Panc1 (cell line): ENCODE data around the gene RNF182. TPM values are rescaled to one million over a fixed set of nuclear protein-coding genes. Genes with fewer than 3 reads are reported as not detected.

Source experiments
- ATAC-seq: fragments of 200-7000 bp; cut with Tn5 transposase; 2 replicates; pipeline ENCODE4 v1.9.1; 2020; ENCODE audit warnings: mild to moderate bottlenecking, moderate library complexity
- BruUV-seq: library from RNA; stranded (reverse); fragments of 400-500 nt; replicated peaks from 2 replicates; lab custom pipeline; 2021; lab: Mats Ljungman, UMichigan
- CTCF ChIA-PET: fragments of 300-600 bp; sonication (Branson Sonifier 250); formaldehyde crosslinking; loops from one replicate; lab custom pipeline; 2022; ENCODE audit warnings: antibody characterized with exemption; lab: Charles Lee
- POLR2A ChIA-PET: fragments of 300-600 bp; sonication (Branson Sonifier 250); formaldehyde crosslinking; loops from one replicate; lab custom pipeline; 2022; ENCODE audit warnings: antibody characterized with exemption; lab: Charles Lee
- DNase-seq: peaks from one replicate; pipeline ENCODE4 v3.0.0-alpha.2; 2010; ENCODE audit warnings: low read depth, low spot score
- H3K27ac ChIP-seq: 2 replicates; pipeline ENCODE4 v1.5.1; 2011; ENCODE audit warnings: mild to moderate bottlenecking, low read length, inconsistent platforms
- H3K27me3 ChIP-seq: fragments of 200-500 bp; sonication (Bioruptor generic); 2 replicates; pipeline ENCODE4 v1.6.0; 2014; ENCODE audit warnings: low read length, inconsistent platforms; ENCODE audit not compliant: control insufficient read depth, insufficient read depth
- H3K36me3 ChIP-seq: fragments of 200-500 bp; sonication (Bioruptor generic); 2 replicates; pipeline ENCODE4 v1.5.1; 2014; ENCODE audit warnings: inconsistent platforms, mild to moderate bottlenecking, low read length, moderate library complexity; ENCODE audit not compliant: control insufficient read depth, insufficient read depth
- H3K4me1 ChIP-seq: 2 replicates; pipeline ENCODE4 v1.5.1; 2011; ENCODE audit warnings: inconsistent platforms, mild to moderate bottlenecking, low read length, moderate library complexity; ENCODE audit not compliant: control insufficient read depth, insufficient read depth
- H3K4me3 ChIP-seq, 2 experiments: 2 replicates each; pipeline ENCODE4 v1.5.1; 2011 to 2012; ENCODE audit warnings: low read depth in 2 of 2, low read length in 2 of 2, mild to moderate bottlenecking in 2 of 2, inconsistent platforms in 1 of 2, moderate library complexity in 1 of 2
- H3K9me3 ChIP-seq: fragments of 200-500 bp; sonication (Bioruptor generic); 2 replicates; pipeline ENCODE4 v1.5.1; 2014; ENCODE audit warnings: low read depth, mild to moderate bottlenecking, inconsistent platforms, low read length, moderate library complexity; ENCODE audit not compliant: control insufficient read depth, insufficient read depth
- POLR2AphosphoS5 ChIP-seq: IDR thresholded peaks from 2 replicates; pipeline ENCODE4 v1.6.1; 2012; ENCODE audit warnings: mild to moderate bottlenecking, low read depth, low read length, moderate library complexity
- SIN3A ChIP-seq: IDR thresholded peaks from 2 replicates; pipeline ENCODE4 v1.6.1; 2012; ENCODE audit warnings: low read depth, mild to moderate bottlenecking, low read length, moderate library complexity, borderline replicate concordance; ENCODE audit not compliant: insufficient read depth
- TCF7L2 ChIP-seq: IDR thresholded peaks from 2 replicates; pipeline ENCODE4 v1.6.1; 2011; ENCODE audit warnings: mild to moderate bottlenecking, low read depth, low read length, inconsistent platforms
- in situ Hi-C: cut with HindIII; loops from 2 replicates; pipeline ENCODE4 v1.10.0; 2016; ENCODE audit warnings: low sequenced_read_pairs, low pct_unique_long_range_greater_than_20kb
- intact Hi-C: fragments of 100-400 bp; cut with micrococcal nuclease; formaldehyde crosslinking; loops from one replicate; pipeline ENCODE4 v1.10.0; 2022; ENCODE audit not compliant: unreplicated experiment
- total RNA-seq: library from RNA; stranded (reverse); gene quantifications from one replicate; pipeline ENCODE4 v1.2.1, GENCODE V29; 2021; ENCODE audit not compliant: unreplicated experiment
- TF ChIP-seq, protein P1 (sequence below): fragments of 450-650 bp; IDR thresholded peaks from 2 replicates; pipeline ENCODE4 v1.5.1; 2017; ENCODE audit warnings: mild to moderate bottlenecking
- TF ChIP-seq, protein P2 (sequence below), 2 experiments: IDR thresholded peaks; 2 replicates each; pipeline ENCODE4 v1.6.1; 2011 to 2012; ENCODE audit warnings: low read depth in 2 of 2, control low read depth in 1 of 2, low read length in 1 of 2, mild to moderate bottlenecking in 1 of 2, moderate library complexity in 1 of 2; ENCODE audit not compliant: insufficient read depth in 1 of 2

Gene RNF182
- total RNA-seq, 1 experiment from 2014 or later: 22.2 TPM

DNA sequence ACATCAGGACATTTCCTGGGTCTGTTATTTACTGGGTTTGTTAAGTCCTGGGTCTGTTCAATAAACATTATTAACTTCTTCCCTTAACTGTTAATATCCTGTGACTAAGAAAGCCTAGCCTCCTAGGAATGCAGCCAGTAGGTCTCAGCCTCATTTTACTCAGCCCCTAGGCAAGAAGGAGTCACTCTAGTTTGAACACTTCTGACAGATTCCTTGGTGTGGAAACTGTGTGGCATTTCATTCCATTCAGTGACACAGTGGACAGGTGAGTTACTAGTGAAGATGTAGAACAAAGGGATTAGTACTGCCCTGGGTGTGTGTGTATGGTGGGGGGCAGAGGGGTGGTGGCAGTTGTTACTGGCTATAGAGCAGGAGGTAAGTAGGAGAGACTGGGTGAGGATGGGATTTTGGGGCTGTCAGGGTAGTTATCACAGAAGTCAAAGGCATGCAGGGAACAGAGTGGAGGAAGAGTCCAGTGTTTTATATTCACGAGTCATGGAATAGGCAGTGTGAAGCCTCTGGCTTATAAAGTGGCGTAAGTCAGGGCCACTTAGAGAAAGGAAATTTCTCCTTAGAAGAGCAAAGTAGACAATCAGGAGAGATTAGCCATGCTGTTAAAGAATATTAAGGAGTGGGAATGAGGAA lies 28.4 kb downstream of the RNF182 start:
- no peaks in the 10 kb centered on the region for H3K9me3 ChIP-seq
- TF ChIP-seq TCF7L2: no peak
- TF ChIP-seq, protein P1, sequence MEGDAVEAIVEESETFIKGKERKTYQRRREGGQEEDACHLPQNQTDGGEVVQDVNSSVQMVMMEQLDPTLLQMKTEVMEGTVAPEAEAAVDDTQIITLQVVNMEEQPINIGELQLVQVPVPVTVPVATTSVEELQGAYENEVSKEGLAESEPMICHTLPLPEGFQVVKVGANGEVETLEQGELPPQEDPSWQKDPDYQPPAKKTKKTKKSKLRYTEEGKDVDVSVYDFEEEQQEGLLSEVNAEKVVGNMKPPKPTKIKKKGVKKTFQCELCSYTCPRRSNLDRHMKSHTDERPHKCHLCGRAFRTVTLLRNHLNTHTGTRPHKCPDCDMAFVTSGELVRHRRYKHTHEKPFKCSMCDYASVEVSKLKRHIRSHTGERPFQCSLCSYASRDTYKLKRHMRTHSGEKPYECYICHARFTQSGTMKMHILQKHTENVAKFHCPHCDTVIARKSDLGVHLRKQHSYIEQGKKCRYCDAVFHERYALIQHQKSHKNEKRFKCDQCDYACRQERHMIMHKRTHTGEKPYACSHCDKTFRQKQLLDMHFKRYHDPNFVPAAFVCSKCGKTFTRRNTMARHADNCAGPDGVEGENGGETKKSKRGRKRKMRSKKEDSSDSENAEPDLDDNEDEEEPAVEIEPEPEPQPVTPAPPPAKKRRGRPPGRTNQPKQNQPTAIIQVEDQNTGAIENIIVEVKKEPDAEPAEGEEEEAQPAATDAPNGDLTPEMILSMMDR: no peak
- no peak for TF ChIP-seq POLR2AphosphoS5
- TF ChIP-seq SIN3A: no peak
- TF ChIP-seq, protein P2, sequence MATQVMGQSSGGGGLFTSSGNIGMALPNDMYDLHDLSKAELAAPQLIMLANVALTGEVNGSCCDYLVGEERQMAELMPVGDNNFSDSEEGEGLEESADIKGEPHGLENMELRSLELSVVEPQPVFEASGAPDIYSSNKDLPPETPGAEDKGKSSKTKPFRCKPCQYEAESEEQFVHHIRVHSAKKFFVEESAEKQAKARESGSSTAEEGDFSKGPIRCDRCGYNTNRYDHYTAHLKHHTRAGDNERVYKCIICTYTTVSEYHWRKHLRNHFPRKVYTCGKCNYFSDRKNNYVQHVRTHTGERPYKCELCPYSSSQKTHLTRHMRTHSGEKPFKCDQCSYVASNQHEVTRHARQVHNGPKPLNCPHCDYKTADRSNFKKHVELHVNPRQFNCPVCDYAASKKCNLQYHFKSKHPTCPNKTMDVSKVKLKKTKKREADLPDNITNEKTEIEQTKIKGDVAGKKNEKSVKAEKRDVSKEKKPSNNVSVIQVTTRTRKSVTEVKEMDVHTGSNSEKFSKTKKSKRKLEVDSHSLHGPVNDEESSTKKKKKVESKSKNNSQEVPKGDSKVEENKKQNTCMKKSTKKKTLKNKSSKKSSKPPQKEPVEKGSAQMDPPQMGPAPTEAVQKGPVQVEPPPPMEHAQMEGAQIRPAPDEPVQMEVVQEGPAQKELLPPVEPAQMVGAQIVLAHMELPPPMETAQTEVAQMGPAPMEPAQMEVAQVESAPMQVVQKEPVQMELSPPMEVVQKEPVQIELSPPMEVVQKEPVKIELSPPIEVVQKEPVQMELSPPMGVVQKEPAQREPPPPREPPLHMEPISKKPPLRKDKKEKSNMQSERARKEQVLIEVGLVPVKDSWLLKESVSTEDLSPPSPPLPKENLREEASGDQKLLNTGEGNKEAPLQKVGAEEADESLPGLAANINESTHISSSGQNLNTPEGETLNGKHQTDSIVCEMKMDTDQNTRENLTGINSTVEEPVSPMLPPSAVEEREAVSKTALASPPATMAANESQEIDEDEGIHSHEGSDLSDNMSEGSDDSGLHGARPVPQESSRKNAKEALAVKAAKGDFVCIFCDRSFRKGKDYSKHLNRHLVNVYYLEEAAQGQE (IDR thresholded peaks at IDR 0.05; ENCODE audit: insufficient read depth in 1 of 2, low read depth in 2 of 2, low read length in 1 of 2): no peak
- no peaks in the 10 kb centered on the region for H3K27me3 ChIP-seq
- H3K4me3 ChIP-seq: no peak overlapping the region
- H3K27ac ChIP-seq: no peak overlapping the region; the same call in 1 of the 2 replicates
- no TSS peak for BruUV-seq
- no peak for DNase-seq
- CTCF ChIA-PET: no interaction called here
- peaks cover 16% of the 10 kb centered on the region for H3K4me1 ChIP-seq
- no peaks in the 10 kb centered on the region for H3K36me3 ChIP-seq
- ATAC-seq: peak; percentile 83
- in situ Hi-C loops: no loop called here
- intact Hi-C loops: no loop called here
- POLR2A ChIA-PET: no interaction called here

DNA sequence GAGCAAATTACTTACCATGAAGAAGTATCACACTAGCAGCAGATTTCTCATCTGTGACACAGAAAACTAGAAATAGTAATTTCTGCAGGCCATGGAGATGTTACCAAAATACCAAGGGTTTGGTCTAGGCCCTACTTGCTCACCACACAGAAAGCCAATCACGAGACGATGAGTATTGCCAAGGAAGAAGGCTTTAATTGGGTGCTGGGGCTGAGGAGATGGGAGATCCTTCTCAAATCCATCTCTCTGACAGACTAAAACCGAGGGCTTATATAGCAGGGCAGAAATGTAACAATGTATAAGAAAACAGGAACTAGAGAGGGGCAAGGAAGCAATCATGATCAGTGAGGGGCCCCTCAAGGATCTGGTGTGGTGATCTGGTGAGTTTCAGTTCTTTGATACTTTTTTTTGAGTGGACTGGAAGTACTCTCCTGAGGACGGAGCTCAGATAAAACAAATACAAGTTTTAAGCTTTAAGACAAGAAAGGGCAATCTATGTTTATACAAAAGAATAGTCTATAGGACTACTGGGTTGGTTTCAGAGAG lies 40.9 kb downstream of the RNF182 start:
- intact Hi-C loops: no loop called here
- DNase-seq (no peak), ATAC-seq (no peak)
- Histone ChIP-seq H3K36me3 (no peaks in the 10 kb centered on the region), H3K27me3 (no peaks in the 10 kb centered on the region), H3K4me3 (no peak overlapping the region), H3K9me3 (peaks cover 12% of the 10 kb centered on the region; the same call in 1 of the 2 replicates), H3K4me1 (no peaks in the 10 kb centered on the region), H3K27ac (no peak overlapping the region)
- no TSS peak for BruUV-seq
- in situ Hi-C loops: no loop called here
- CTCF ChIA-PET: no interaction called here
- POLR2A ChIA-PET: no interaction called here
- TF ChIP-seq TCF7L2 (no peak), POLR2AphosphoS5 (no peak), SIN3A (no peak)
- TF ChIP-seq, protein P1: no peak
- TF ChIP-seq, protein P2 (IDR thresholded peaks at IDR 0.05; ENCODE audit: insufficient read depth in 1 of 2, low read depth in 2 of 2, low read length in 1 of 2): no peak
